HepG2 (cell line): ENCODE measurements around the gene SLC50A1. TPM values are rescaled to one million over a fixed set of nuclear protein-coding genes. Genes with fewer than 3 reads are reported as not detected.

Source experiments
- ATAC-seq: fragments of 200-7000 bp; cut with Tn5 transposase; 3 replicates; pipeline ENCODE4 v1.9.1; 2020; ENCODE audit warnings: mild to moderate bottlenecking, moderate library complexity
- BruUV-seq: library from RNA; stranded (reverse); fragments of 400-500 nt; replicated peaks from 2 replicates; lab custom pipeline; 2021; lab: Mats Ljungman, UMichigan
- CTCF ChIA-PET: fragments of 300-600 bp; formaldehyde crosslinking; extraction: SDS; loops from one replicate; lab custom pipeline; 2021; ENCODE audit warnings: low total read pairs, inconsistent platforms, low intra/inter-chr PET ratio; lab: Yijun Ruan, JAX
- POLR2A ChIA-PET: fragments of 350-600 bp; sonication (Branson Sonifier 250); formaldehyde crosslinking; loops from one replicate; lab custom pipeline; 2020; ENCODE audit warnings: antibody characterized with exemption, inconsistent platforms; lab: Yijun Ruan, JAX
- DNase-seq: peaks from one replicate; pipeline ENCODE4 v3.0.0-alpha.2; 2015; ENCODE audit warnings: low spot score
- FAIRE-seq: peaks from 3 replicates; lab custom pipeline; 2011; peaks lifted over from hg19 to GRCh38; lab: Jason Lieb, UNC
- H2AFZ ChIP-seq: one replicate; pipeline ENCODE4 v1.6.1; 2011; ENCODE audit warnings: low read length, inconsistent platforms
- H3K27ac ChIP-seq: fragments of 300-600 bp; 3 replicates; pipeline ENCODE4 v1.8.0; 2011; ENCODE audit warnings: mixed run types, mild to moderate bottlenecking, mixed read lengths, low read length, inconsistent platforms; ENCODE audit not compliant: insufficient read depth; ENCODE audit errors: extremely low read length
- H3K27me3 ChIP-seq, 2 experiments: fragments of 200-600 bp in 1 of 2; 2 replicates in 1 of 2; 3 replicates in 1 of 2; pipeline versions ENCODE4 v1.6.0 to v1.8.0; 2011; ENCODE audit warnings: low read length in 2 of 2, mild to moderate bottlenecking in 2 of 2, moderate library complexity in 2 of 2, inconsistent platforms in 1 of 2; ENCODE audit not compliant: insufficient read depth in 2 of 2, control insufficient read depth in 1 of 2
- H3K36me3 ChIP-seq, 2 experiments: fragments of 200-600 bp in 1 of 2; replicated peaks in 1 of 2; 2 replicates in 1 of 2; 3 replicates in 1 of 2; pipeline versions ENCODE4 v1.5.1 to v1.8.0; 2011; ENCODE audit warnings: low read length in 2 of 2, inconsistent platforms in 1 of 2; ENCODE audit not compliant: insufficient read depth in 2 of 2, control insufficient read depth in 1 of 2
- H3K4me1 ChIP-seq: 2 replicates; pipeline ENCODE4 v1.5.1; 2012; ENCODE audit warnings: low read length, inconsistent platforms; ENCODE audit not compliant: insufficient read depth
- H3K4me2 ChIP-seq: 2 replicates; pipeline ENCODE4 v1.6.0; 2011; ENCODE audit warnings: low read depth, low read length, inconsistent platforms
- H3K4me3 ChIP-seq, 3 experiments: fragments of 200-600 bp in 1 of 3; sonication (generic), shearing (Covaris generic) in 1 of 3; replicated peaks in 1 of 3; 2 replicates each; pipeline ENCODE4 v1.5.1; 2011 to 2016; ENCODE audit warnings: low read length in 3 of 3, inconsistent platforms in 2 of 3, low read depth in 2 of 3, mild to moderate bottlenecking in 2 of 3, control low read depth in 1 of 3, mixed read lengths in 1 of 3; ENCODE audit not compliant: insufficient read depth in 1 of 3
- H3K79me2 ChIP-seq: one replicate; pipeline ENCODE4 v1.6.1; 2011; ENCODE audit warnings: low read length, inconsistent platforms; ENCODE audit not compliant: insufficient read depth
- H3K9ac ChIP-seq: 2 replicates; pipeline ENCODE4 v1.6.0; 2011; ENCODE audit warnings: mild to moderate bottlenecking, low read depth, low read length, inconsistent platforms; ENCODE audit not compliant: insufficient read depth
- H3K9me3 ChIP-seq: 2 replicates; pipeline ENCODE4 v1.5.1; 2012; ENCODE audit warnings: mild to moderate bottlenecking, low read length
- H4K20me1 ChIP-seq: 2 replicates; pipeline ENCODE4 v1.6.0; 2011; ENCODE audit warnings: inconsistent platforms, mild to moderate bottlenecking, low read length, moderate library complexity; ENCODE audit not compliant: insufficient read depth
- CAMTA2 ChIP-seq: sonication (generic); formaldehyde crosslinking; IDR thresholded peaks from 2 replicates; pipeline ENCODE4 v1.4.0; 2020; ENCODE audit warnings: mild to moderate bottlenecking, missing genetic modification reagents, borderline replicate concordance
- ESRRA ChIP-seq: sonication (generic); formaldehyde crosslinking; IDR thresholded peaks from 2 replicates; pipeline ENCODE4 v1.5.1; 2020; ENCODE audit warnings: mild to moderate bottlenecking, low read depth, missing genetic modification reagents
- ETV6 ChIP-seq: sonication (generic); formaldehyde crosslinking; conservative IDR thresholded peaks from 2 replicates; pipeline ENCODE4 v1.4.0; 2020; ENCODE audit warnings: missing genetic modification reagents
- FOSL2 ChIP-seq: sonication (generic); formaldehyde crosslinking; IDR thresholded peaks from 2 replicates; pipeline ENCODE4 v1.4.0; 2020; ENCODE audit warnings: missing genetic modification reagents
- HMGXB4 ChIP-seq, 2 experiments: sonication (generic) in 1 of 2; formaldehyde crosslinking in 1 of 2; IDR thresholded peaks; 2 replicates each; pipeline versions ENCODE4 v1.4.0 to v1.6.1; 2018 to 2020; ENCODE audit warnings: missing genetic modification reagents in 2 of 2, borderline replicate concordance in 1 of 2, low read depth in 1 of 2, mild to moderate bottlenecking in 1 of 2, missing biosample characterization in 1 of 2
- KDM3A ChIP-seq: IDR thresholded peaks from 2 replicates; pipeline ENCODE4 v1.6.1; 2018; ENCODE audit warnings: low read depth, missing compliant biosample characterization
- KMT2B ChIP-seq: IDR thresholded peaks from 2 replicates; pipeline ENCODE4 v1.6.1; 2016; ENCODE audit warnings: missing genetic modification reagents, missing compliant biosample characterization
- LBX2 ChIP-seq: sonication (generic); formaldehyde crosslinking; IDR thresholded peaks from 2 replicates; pipeline ENCODE4 v1.5.0; 2020; ENCODE audit warnings: missing genetic modification reagents, mild to moderate bottlenecking, borderline replicate concordance
- MATR3 ChIP-seq: sonication (generic); formaldehyde crosslinking; IDR thresholded peaks from 2 replicates; pipeline ENCODE4 v1.4.0; 2020; ENCODE audit warnings: missing genetic modification reagents
- NFYC ChIP-seq: IDR thresholded peaks from 2 replicates; pipeline ENCODE4 v1.6.1; 2016; ENCODE audit warnings: missing genetic modification reagents, missing compliant biosample characterization
- PRPF4 ChIP-seq: fragments of 200-400 bp; formaldehyde crosslinking; IDR thresholded peaks from 2 replicates; pipeline ENCODE4 v1.6.1; 2016; ENCODE audit warnings: low read length, low read depth; ENCODE audit not compliant: poor library complexity, severe bottlenecking
- SETDB1 ChIP-seq: sonication (generic); formaldehyde crosslinking; IDR thresholded peaks from 2 replicates; pipeline ENCODE4 v1.5.1; 2020; ENCODE audit warnings: missing genetic modification reagents, mild to moderate bottlenecking, borderline replicate concordance
- SIX1 ChIP-seq: sonication (generic); formaldehyde crosslinking; IDR thresholded peaks from 2 replicates; pipeline ENCODE4 v1.4.0; 2020; ENCODE audit warnings: missing genetic modification reagents, borderline replicate concordance
- SMAD1 ChIP-seq: sonication (generic); formaldehyde crosslinking; IDR thresholded peaks from 2 replicates; pipeline ENCODE4 v1.4.0; 2020; ENCODE audit warnings: missing genetic modification reagents, low read depth, mild to moderate bottlenecking, borderline replicate concordance
- SP140L ChIP-seq: sonication (generic); formaldehyde crosslinking; IDR thresholded peaks from 2 replicates; pipeline ENCODE4 v1.4.0; 2020; ENCODE audit warnings: missing genetic modification reagents, borderline replicate concordance
- SP5 ChIP-seq: IDR thresholded peaks from 2 replicates; pipeline ENCODE4 v1.6.1; 2016; ENCODE audit warnings: low read depth, borderline replicate concordance
- XBP1 ChIP-seq: sonication (generic); formaldehyde crosslinking; IDR thresholded peaks from 2 replicates; pipeline ENCODE4 v1.5.0; 2020; ENCODE audit warnings: missing genetic modification reagents
- ZBTB20 ChIP-seq: sonication (generic); formaldehyde crosslinking; IDR thresholded peaks from 2 replicates; pipeline ENCODE4 v1.8.1; 2023; ENCODE audit warnings: missing genetic modification reagents, low read depth, mild to moderate bottlenecking, borderline replicate concordance
- ZNF713 ChIP-seq: sonication (generic); formaldehyde crosslinking; IDR thresholded peaks from 2 replicates; pipeline ENCODE4 v1.4.0; 2020; ENCODE audit warnings: mild to moderate bottlenecking, missing genetic modification reagents
- ZNF761 ChIP-seq: sonication (generic); formaldehyde crosslinking; conservative IDR thresholded peaks from 2 replicates; pipeline ENCODE4 v1.4.0; 2020; ENCODE audit warnings: mild to moderate bottlenecking, missing genetic modification reagents
- WGBS: methylation state at CpG from one replicate; pipeline ENCODE4 v1.1.6; 2017; ENCODE audit warnings: low lambda C conversion rate; 5-methylcytosine and 5-hydroxymethylcytosine counted together
- in situ Hi-C: cut with HindIII; loops from 2 replicates; pipeline ENCODE4 v1.10.0; 2017; ENCODE audit warnings: low pct_unique_long_range_greater_than_20kb; ENCODE audit not compliant: extremely low pct_ligation_motif_present
- intact Hi-C: fragments of 100-400 bp; cut with micrococcal nuclease; formaldehyde crosslinking; loops from one replicate; pipeline ENCODE4 v1.10.0; 2022; ENCODE audit not compliant: unreplicated experiment
- polyA plus RNA-seq, 8 experiments: library from polyadenylated mRNA; depleted of rRNA in 3 of 8; stranded (reverse) in 7 of 8; unstranded in 1 of 8; fragments of >200 nt; fragmentation: Illumina TruSeq in 4 of 8; extraction: Trizol in 4 of 8; gene quantifications; 2 replicates each; pipeline versions ENCODE4 v1.2.1 to v1.2.3, GENCODE V29; 2011 to 2016; ENCODE audit warnings: low read depth in 4 of 8, missing spikeins in 1 of 8, mixed read lengths in 1 of 8; ENCODE audit not compliant: insufficient read depth in 1 of 8
- total RNA-seq, 5 experiments: library from RNA; depleted of rRNA; stranded (reverse); fragments of >200 nt; fragmentation: Illumina TruSeq; extraction: Trizol; gene quantifications; 2 replicates each; pipeline ENCODE4 v1.2.3, GENCODE V29; 2016; ENCODE audit warnings: low read depth in 1 of 5

The SLC50A1 gene
- total and polyA plus RNA-seq, 2 of the 13 experiments (the other 11 are each of a cell fraction or from before 2014, with no cell fraction given): 22.5 to 46.8 TPM

- POLR2A ChIA-PET: interaction anchor here (0.9 to 1.3 kb wide), 4 partner anchors 15 to 52 kb away, joined by 3 to 5 read pairs (median 4); partner anchors contain the start of gene SLC50A1
- Histone ChIP-seq H3K9ac (peak overlapping the region; percentile 34), H3K4me2 (peak overlapping the region; percentile 76), H4K20me1 (no peaks in the 10 kb centered on the region), H3K4me3 (peak overlapping the region; percentile 26 to 69 (median 50); a peak in 5 of 6 replicates), H3K27me3 (peaks cover 2 to 16% of the 10 kb centered on the region in 2 experiments; a peak in 3 of 5 replicates), H2AFZ (peak overlapping the region; percentile 27), H3K79me2 (no peaks in the 10 kb centered on the region), H3K36me3 (no peaks in the 10 kb centered on the region), H3K27ac (no peak overlapping the region), H3K9me3 (no peaks in the 10 kb centered on the region), H3K4me1 (peaks cover 40% of the 10 kb centered on the region)
- no peak for FAIRE-seq
- ATAC-seq: peak; percentile 59
- 6% methylated on average over 21 of the region's 30 CpGs for WGBS
- no peak for DNase-seq
- in situ Hi-C loops (no loop called here), intact Hi-C loops (no loop called here)
- CTCF ChIA-PET: interaction anchor here (1.4 kb wide), 1 partner anchor 15 kb away, joined by 4 read pairs; no protein-coding TSS in a partner anchor
- BruUV-seq: no TSS peak
- TF ChIP-seq MATR3 (CRISPR knock-in tag) (no peak), ETV6 (no peak), SMAD1 (CRISPR knock-in tag) (no peak), CAMTA2 (no peak), SP5 (CRISPR knock-in tag) (no peak), PRPF4 (no peak), LBX2 (CRISPR knock-in tag) (no peak), ESRRA (CRISPR knock-in tag) (peak; percentile 99), HMGXB4 (CRISPR knock-in tag; IDR thresholded peaks at IDR 0.05; ENCODE audit: borderline replicate concordance in 1 of 2, low read depth in 1 of 2) (no peak), ZNF713 (CRISPR knock-in tag) (no peak), NFYC (CRISPR knock-in tag) (0 out of 2 replicates have a peak, but pooled peaks have one; percentile 14), FOSL2 (no peak), SIX1 (CRISPR knock-in tag) (no peak), ZBTB20 (CRISPR knock-in tag) (no peak), KDM3A (no peak), SP140L (CRISPR knock-in tag) (no peak), KMT2B (CRISPR knock-in tag) (no peak), XBP1 (CRISPR knock-in tag) (no peak), ZNF761 (CRISPR knock-in tag) (no peak), SETDB1 (CRISPR knock-in tag) (no peak)
Measured at GRCh38 chr1:155178441-155179111, 42.9 kb downstream of the SLC50A1 start.
